ENCODE data around the gene FBXO36. TPM values are rescaled to one million over a fixed set of nuclear protein-coding genes. Genes with fewer than 3 reads are reported as not detected.

FBXO36 gene
- polyA plus RNA-seq, 1 experiment: 2.0 TPM

DNA sequence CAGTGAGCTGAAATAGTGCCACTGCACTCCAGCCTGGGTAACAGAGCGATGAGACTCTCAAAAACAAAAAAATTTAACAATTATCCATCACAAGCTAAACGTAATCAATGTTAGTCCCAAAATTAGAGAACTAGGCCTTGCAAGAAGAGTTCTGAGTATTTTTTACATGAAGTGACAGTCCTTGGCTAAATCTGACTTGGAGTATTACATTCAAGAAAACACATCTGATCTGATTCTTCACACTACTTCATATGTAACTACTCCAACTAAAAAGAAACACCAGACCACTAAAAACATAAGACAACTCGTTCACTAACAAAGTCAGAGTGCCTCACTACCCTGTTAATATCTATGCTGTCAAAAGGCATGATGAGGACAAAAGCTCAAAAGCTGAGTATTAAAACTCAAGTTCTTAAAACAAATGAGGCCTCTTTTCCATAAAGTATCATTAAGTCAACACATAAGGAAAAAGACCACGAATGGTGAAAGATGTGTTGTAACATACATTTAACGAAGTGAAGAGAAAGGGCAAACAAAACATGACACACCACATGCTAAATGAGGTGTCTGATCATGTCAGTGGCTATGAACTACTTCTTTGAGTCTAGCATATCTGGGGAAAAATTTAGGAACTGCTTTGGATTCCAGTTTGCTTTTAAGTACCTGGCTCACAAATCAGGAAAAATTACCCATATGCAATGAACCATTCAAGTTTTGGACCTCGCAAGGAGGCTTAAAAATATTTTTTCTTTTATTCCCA, 42.9 kb upstream of the FBXO36 start:
- no peaks in the 10 kb centered on the region for H3K27me3 ChIP-seq (ENCODE audit: control insufficient read depth, insufficient read depth, low read length)
- DNase-seq (ENCODE audit: low read depth, low spot score): no peak
- ChIA-PET CTCF (interaction anchor here (1.7 kb wide), 1 partner anchor 78 kb away, joined by 4 read pairs; no protein-coding TSS in a partner anchor), POLR2A (no interaction called here)
- no peaks in the 10 kb centered on the region for H3K9me3 ChIP-seq (ENCODE audit: control insufficient read depth, insufficient read depth, low read length)
- TF ChIP-seq CTCF (IDR thresholded peaks at IDR 0.05; ENCODE audit: low read depth, low read length): no peak
- no peak overlapping the region for H3K27ac ChIP-seq (ENCODE audit: low read depth, low read length)
- H3K4me3 ChIP-seq (ENCODE audit: low read depth, low read length): no peak overlapping the region

- DNase-seq (ENCODE audit: low read depth, low spot score): no peak
- H3K27me3 ChIP-seq (ENCODE audit: control insufficient read depth, insufficient read depth, low read length): no peaks in the 10 kb centered on the region
- CTCF ChIA-PET: no interaction called here
- H3K4me3 ChIP-seq (ENCODE audit: low read depth, low read length): no peak overlapping the region
- H3K9me3 ChIP-seq (ENCODE audit: control insufficient read depth, insufficient read depth, low read length): no peaks in the 10 kb centered on the region
- no peak overlapping the region for H3K27ac ChIP-seq (ENCODE audit: low read depth, low read length)
- TF ChIP-seq CTCF (IDR thresholded peaks at IDR 0.05; ENCODE audit: low read depth, low read length): no peak
- POLR2A ChIA-PET: no interaction called here
Observed at GRCh38 chr2:229880892-229881586, 41.3 kb upstream of the FBXO36 start.

DNA sequence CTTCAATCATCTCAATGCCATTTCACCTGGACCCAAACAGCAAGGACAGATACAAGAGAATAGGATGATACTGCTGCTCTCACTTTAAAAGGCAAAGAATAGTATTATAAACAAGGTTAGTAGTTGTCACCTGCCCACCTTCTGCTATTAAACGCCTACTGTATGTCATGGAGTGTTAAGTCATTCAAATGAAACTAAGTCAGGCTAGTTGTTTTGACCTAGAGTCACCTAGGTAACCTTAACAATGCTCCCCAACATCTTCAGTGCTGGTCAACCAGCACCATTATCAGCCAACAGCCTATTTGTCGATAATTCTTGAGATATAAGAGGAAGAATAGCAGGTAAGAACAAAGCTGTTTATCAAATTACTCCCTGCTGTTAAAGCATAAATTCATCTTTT, 39.7 kb upstream of the FBXO36 start:
- no peak for DNase-seq (ENCODE audit: low read depth, low spot score)
- Histone ChIP-seq H3K27me3 (ENCODE audit: control insufficient read depth, insufficient read depth, low read length) (no peaks in the 10 kb centered on the region), H3K27ac (ENCODE audit: low read depth, low read length) (no peak overlapping the region), H3K9me3 (ENCODE audit: control insufficient read depth, insufficient read depth, low read length) (no peaks in the 10 kb centered on the region), H3K4me3 (ENCODE audit: low read depth, low read length) (no peak overlapping the region)
- ChIA-PET CTCF (interaction anchor here (1.0 to 1.1 kb wide), 2 partner anchors 26 to 81 kb away, joined by 3 to 4 read pairs; no protein-coding TSS in a partner anchor), POLR2A (no interaction called here)
- no peak for TF ChIP-seq CTCF (IDR thresholded peaks at IDR 0.05; ENCODE audit: low read depth, low read length)

DNA sequence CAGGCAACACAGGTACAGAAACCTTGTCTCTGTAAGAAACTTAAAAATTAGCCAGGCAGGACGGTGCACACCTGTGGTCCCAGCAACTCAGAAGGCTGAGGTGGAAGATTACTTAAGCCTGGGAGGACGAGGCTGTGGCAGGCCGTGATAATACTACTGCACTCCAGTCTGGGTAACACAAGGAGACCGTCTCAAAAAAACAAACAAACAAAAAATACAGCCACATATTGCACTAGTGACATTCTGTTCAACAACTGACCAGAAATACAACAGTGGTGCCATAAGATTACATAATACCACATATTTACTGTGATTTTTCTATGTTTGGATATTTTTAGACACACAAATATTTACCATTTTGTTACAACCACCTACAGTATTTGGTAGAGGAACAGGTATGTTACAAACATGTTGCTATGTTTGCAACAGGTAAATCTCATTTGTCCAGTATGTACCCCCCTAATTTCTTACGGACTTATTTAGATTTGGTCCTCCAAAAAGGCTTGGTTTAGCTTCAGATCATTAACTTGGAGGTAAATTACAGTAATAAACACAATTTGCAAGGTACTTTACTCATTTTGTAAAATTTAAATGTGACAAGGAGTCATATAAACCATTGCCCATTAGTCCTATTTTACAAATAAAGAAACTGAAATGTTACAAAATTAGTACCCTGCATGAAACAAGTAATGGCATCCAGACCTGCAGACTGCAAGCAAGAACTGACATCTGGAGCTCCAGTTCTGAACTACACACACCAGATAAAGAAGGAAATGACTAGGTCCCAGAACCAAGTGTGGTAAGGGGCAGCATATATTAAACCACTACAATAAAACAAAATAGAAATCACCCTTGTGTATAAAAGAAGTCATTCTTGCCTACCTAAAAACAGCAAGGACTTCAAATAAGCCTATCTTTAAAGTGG, 37.3 kb upstream of the FBXO36 start:
- no peaks in the 10 kb centered on the region for H3K9me3 ChIP-seq (ENCODE audit: control insufficient read depth, insufficient read depth, low read length)
- no peak overlapping the region for H3K27ac ChIP-seq (ENCODE audit: low read depth, low read length)
- no peak overlapping the region for H3K4me3 ChIP-seq (ENCODE audit: low read depth, low read length)
- DNase-seq (ENCODE audit: low read depth, low spot score): no peak
- ChIA-PET POLR2A (no interaction called here), CTCF (no interaction called here)
- TF ChIP-seq CTCF (IDR thresholded peaks at IDR 0.05; ENCODE audit: low read depth, low read length): no peak
- no peaks in the 10 kb centered on the region for H3K27me3 ChIP-seq (ENCODE audit: control insufficient read depth, insufficient read depth, low read length)
